Suppressor macrophage treated with lipopolysaccharide for 4 hours (primary cell): ENCODE results near the gene DYRK1A.

Source experiments
- DNase-seq: peaks from one replicate; pipeline ENCODE4 v3.0.0-alpha.2; 2020

DYRK1A gene

DNA sequence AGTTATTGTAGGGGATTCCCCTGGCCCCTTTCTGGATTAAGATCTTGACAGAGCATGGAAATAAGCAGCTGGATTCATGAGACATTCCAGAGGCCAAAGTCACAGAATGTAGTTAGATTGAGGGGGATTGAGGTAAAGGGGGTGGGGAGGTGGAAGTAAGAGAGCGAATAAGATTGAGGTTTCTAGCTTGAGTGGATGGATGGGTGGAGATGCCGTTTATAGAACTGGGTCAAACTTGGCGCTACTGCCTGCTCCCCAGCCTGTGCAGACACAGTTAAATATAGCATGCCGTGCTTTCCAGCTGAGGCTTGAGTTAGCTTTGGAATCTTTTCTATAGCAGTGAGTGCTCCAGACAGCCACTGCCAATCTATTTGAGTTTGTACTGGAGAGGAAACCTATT lies 85.7 kb downstream of the DYRK1A start:
- DNase-seq = no peak

DNA sequence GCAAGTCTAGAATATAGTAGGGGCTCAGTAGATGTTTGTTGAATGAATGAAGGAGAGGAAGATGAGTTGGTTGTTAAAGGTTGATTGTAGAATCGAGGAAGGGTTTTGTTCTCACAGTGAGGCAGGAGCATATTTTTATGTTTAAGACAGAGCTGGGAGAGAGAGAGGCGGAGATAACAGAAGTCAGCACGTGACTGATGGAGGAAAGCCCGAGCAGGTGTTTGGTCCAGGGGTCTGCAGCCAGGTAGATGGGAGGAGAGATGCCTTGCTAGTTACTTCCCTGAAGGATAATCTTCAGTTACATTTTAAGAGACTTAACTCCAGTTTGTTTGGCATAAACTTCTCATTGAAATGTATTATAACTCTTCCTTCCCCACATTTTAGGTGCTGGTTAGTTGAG lies 86.8 kb downstream of the DYRK1A start:
- DNase-seq = no peak

- DNase-seq = no peak
Measured at GRCh38 chr21:37454869-37455503, 88.4 kb downstream of the DYRK1A start.

GRCh38 chr21:37455504-37455911 lies 88.9 kb downstream of the DYRK1A start:
- DNase-seq = no peak

GRCh38 chr21:37458669-37459276 lies 92.2 kb downstream of the DYRK1A start:
- DNase-seq = peak; percentile 30

- no peak for DNase-seq
Measured at GRCh38 chr21:37459575-37459974, 93.0 kb downstream of the DYRK1A start.

DNA sequence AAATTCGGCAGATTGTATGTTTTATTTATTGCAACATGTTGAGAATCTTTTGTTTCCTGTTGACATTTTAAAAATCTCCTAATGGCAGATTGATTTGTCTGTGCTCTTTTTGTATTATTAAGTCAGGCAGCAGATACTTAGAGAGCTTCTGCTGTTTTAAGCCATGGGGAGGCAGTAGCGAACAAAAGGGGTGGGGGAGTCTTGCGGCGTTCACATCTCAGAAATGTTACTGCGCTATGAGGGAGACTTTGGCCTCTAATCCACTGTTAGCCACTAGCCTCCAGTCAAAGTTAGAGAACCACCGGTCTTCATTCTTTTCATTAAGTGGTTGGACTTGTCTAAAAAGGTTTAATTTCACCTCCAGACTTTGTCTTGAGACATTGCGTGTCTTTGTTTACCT lies 93.6 kb downstream of the DYRK1A start:
- DNase-seq = no peak

GRCh38 chr21:37461479-37461878 lies 94.9 kb downstream of the DYRK1A start:
- peak; percentile 50 for DNase-seq

DNA sequence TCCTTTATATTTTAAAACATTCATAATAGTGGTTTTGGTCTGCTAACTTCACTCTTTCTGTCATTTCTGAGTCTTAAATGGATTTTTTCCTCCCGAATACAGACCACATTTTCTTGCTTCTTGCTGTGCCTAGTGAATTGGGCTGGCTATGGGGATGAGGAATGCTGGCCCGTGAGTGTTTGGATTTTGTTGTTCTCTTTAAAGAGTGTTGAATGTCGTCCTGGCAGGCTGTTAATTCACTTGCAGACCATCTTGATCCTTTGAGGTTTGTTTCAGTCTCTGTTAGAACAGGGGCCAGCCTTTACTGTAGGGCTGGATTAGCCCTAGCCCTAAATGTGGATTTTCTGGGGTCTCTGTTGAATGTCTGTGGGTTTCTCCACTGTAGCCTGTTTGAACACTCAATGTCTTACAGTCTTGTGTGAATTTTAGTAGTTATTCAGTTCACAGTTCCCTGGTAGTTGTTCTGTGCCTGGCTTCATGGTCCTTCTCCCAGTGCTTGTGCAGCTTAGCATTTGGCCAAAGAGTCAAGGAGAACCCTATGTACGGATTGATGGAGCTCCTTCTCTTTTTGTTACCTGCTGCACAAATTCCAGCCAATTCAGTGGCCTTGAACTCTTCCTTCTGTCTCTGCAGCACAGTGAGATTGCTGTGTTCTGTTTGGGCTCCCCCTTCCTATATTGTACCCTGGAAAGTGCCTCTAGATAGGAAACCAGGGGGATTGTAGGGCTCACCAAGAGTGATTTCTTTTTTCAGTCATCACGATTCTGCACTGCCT lies 95.7 kb downstream of the DYRK1A start:
- no peak for DNase-seq

GRCh38 chr21:37463083-37463801 lies 96.7 kb downstream of the DYRK1A start:
- peak; percentile 46 for DNase-seq

GRCh38 chr21:37467082-37467481 lies 100.5 kb downstream of the DYRK1A start:
- no peak for DNase-seq

GRCh38 chr21:37468909-37469308 lies 102.3 kb downstream of the DYRK1A start:
- DNase-seq = no peak

DNA sequence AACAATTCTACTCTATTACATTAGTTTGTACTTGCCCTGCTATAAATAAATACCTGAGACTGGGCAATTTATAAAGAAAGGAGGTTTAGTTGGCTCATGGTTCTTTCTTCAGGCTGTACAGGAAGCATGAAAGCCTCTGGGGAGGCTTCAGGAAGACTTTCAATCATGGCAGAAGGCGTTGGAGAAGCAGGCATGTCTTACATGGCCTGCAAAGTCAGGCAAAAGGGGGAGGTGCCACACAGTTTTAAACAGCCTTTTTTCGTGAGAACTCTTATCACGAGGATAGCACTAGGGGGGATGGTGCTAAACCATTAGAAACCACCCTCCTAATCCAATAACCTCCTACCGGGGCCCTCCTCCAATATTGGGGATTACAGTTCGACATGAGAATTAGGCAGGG lies 102.9 kb downstream of the DYRK1A start:
- no peak for DNase-seq

DNA sequence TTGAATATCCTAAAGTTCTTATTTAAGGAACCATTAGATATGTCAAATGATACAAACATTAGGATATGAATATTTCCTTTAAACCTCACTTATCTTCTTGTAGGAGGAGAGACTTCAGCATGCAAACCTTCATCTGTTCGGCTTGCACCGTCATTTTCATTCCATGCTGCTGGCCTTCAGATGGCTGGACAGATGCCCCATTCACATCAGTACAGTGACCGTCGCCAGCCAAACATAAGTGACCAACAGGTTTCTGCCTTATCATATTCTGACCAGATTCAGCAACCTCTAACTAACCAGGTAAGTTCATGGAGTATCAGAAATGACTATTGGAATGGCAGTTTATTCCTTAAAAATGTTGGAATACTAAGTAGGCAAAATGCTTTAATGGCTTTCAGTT lies 106.0 kb downstream of the DYRK1A start:
- no peak for DNase-seq

- no peak for DNase-seq
Measured at GRCh38 chr21:37473491-37473890, 106.9 kb downstream of the DYRK1A start.

GRCh38 chr21:37474342-37474741 lies 107.8 kb downstream of the DYRK1A start:
- DNase-seq = no peak

- DNase-seq = no peak
Measured at GRCh38 chr21:37475186-37475868, 108.8 kb downstream of the DYRK1A start.

GRCh38 chr21:37478794-37479193 lies 112.2 kb downstream of the DYRK1A start:
- no peak for DNase-seq

- DNase-seq = no peak
Measured at GRCh38 chr21:37483776-37484175, 117.2 kb downstream of the DYRK1A start.

DNA sequence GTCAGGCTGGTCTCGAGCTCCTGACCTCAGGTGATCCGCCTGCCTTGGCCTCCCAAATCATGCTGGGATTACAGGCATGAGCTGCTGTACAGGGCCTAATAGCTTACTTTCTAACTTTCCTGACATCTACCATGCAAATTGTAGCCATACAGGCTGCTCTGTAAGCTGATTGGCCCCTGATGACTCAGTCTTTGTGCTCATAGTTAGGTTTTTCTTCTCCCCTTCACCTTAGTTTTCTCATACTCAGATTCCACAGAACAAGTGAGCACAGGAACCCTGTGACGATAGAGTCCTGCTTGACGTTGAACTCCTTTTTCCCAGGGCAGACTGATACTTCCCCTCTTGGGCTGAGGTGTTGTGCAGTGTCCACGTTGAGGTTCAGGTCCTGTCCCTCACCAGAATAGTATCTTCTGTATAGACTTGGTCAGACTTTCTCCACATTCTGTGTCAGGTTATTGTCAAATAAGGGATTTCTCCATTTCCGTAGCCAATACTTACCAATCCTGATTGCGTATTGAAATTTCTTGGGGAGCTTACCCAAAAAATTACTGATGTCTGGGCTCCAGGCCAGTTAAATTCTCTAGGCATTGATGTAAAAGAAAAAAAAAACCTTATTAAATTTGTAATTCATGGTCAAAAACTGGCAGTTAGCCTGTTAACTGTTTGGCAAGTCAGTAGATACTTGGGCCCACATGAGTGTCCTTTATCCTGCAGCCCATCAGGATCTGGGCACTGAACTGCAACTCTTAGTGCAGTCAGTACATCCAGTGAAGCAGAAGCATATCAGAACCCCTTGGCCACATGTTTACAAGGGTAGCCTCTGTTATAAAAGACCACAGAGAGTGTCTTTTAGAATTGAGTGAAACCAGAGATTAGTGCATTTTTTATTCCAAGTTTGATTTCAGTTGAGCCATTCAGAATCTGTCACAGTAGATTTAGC lies 118.2 kb downstream of the DYRK1A start:
- DNase-seq = no peak

GRCh38 chr21:37489553-37489952 lies 123.0 kb downstream of the DYRK1A start:
- no peak for DNase-seq

- no peak for DNase-seq
Measured at GRCh38 chr21:37490084-37490483, 123.5 kb downstream of the DYRK1A start.
